Activated T-cell treated with anti-CD3 and anti-CD28 coated beads, Interleukin-2, amount 50 U/mL, for 4 hours (primary cell): ENCODE data around the gene SH3BGRL3. TPM values are rescaled to one million over a fixed set of nuclear protein-coding genes. Genes with fewer than 3 reads are reported as not detected.
"Not testable (repeated sequence)": the region's sequence is repeated elsewhere in the genome, so short reads cannot be mapped to it uniquely, and the experiment has no call there.

ENCODE experiments used
- ATAC-seq, 2 donors: fragments of 200-7000 bp; cut with Tn5 transposase; one replicate each; pipeline ENCODE4 v1.10.0; 2021
- DNase-seq: peaks from one replicate; pipeline ENCODE4 v3.0.0-alpha.2; 2020
- H3K27me3 Mint-ChIP-seq: one replicate; pipeline ENCODE4 v1.8.0; 2021; ENCODE audit warnings: low read depth, mixed read lengths
- H3K36me3 Mint-ChIP-seq: one replicate; pipeline ENCODE4 v1.8.0; 2022; ENCODE audit warnings: mixed read lengths; ENCODE audit not compliant: insufficient read depth
- H3K4me1 Mint-ChIP-seq: one replicate; pipeline ENCODE4 v1.8.0; 2021; ENCODE audit warnings: low read depth, mixed read lengths
- H3K4me3 Mint-ChIP-seq: one replicate; pipeline ENCODE4 v1.8.0; 2021; ENCODE audit warnings: mild to moderate bottlenecking, moderate library complexity, mixed read lengths
- H3K9me3 Mint-ChIP-seq: one replicate; pipeline ENCODE4 v1.8.0; 2021; ENCODE audit warnings: mixed read lengths
- total RNA-seq, 3 donors: library from RNA; stranded (reverse); gene quantifications; one replicate each; pipeline ENCODE4 v1.2.1, GENCODE V29; 2021

SH3BGRL3 gene
- total RNA-seq: 100 to 1,000 TPM; 324 to 352 (median 326) TPM

- H3K4me1 Mint-ChIP-seq: peaks cover 85% of the 10 kb centered on the region
Observed at GRCh38 chr1:26279456-26280332, at the start of gene SH3BGRL3. Gene SH3BGRL3 (plus strand): TSS chr1:26280086. CDS start chr1:26280156, 70 bp downstream.

GRCh38 chr1:26230682-26231081, 49.2 kb upstream of the SH3BGRL3 start:
- ATAC-seq, DNase-seq, H3K27me3 Mint-ChIP-seq, H3K36me3 Mint-ChIP-seq, H3K4me3 Mint-ChIP-seq, H3K9me3 Mint-ChIP-seq: not testable (repeated sequence)
- peaks cover 17% of the 10 kb centered on the region for H3K4me1 Mint-ChIP-seq

More at GRCh38 chr1:26279456-26280332, at the start of gene SH3BGRL3:
- H3K4me3 Mint-ChIP-seq: peak within 1 kb of the TSS; percentile 88
- H3K9me3 Mint-ChIP-seq: no peaks in the 10 kb centered on the region
- peak; percentile 76 for DNase-seq
- H3K36me3 Mint-ChIP-seq: peaks cover 37% of the 10 kb centered on the region
- H3K27me3 Mint-ChIP-seq: no peaks in the 10 kb centered on the region
- ATAC-seq: peak; percentile 65 to 68

- H3K27me3 Mint-ChIP-seq: no peaks in the 10 kb centered on the region
- H3K36me3 Mint-ChIP-seq: peaks cover 4% of the 10 kb centered on the region
Observed at GRCh38 chr1:26233903-26234643, 45.8 kb upstream of the SH3BGRL3 start, which contains the start of gene CEP85. Gene CEP85 (plus strand): TSS chr1:26234200. CDS start chr1:26239784, 5,584 bp downstream.

GRCh38 chr1:26234644-26235370, 45.1 kb upstream of the SH3BGRL3 start:
- Mint-ChIP-seq H3K9me3 (no peaks in the 10 kb centered on the region), H3K4me1 (peaks cover 32% of the 10 kb centered on the region), H3K27me3 (no peaks in the 10 kb centered on the region), H3K36me3 (peaks cover 4% of the 10 kb centered on the region), H3K4me3 (peak overlapping the region; percentile 98)
- no peak for DNase-seq
- no peak for ATAC-seq

More at GRCh38 chr1:26233903-26234643, 45.8 kb upstream of the SH3BGRL3 start, which contains the start of gene CEP85:
- Mint-ChIP-seq H3K9me3 (no peaks in the 10 kb centered on the region), H3K4me3 (peak within 1 kb of the TSS; percentile 98), H3K4me1 (peaks cover 32% of the 10 kb centered on the region)
- DNase-seq (peak; percentile 99), ATAC-seq (peak; percentile 92 to 95)

- Mint-ChIP-seq H3K36me3 (peaks cover 4% of the 10 kb centered on the region), H3K9me3 (no peaks in the 10 kb centered on the region), H3K4me1 (peaks cover 32% of the 10 kb centered on the region), H3K27me3 (no peaks in the 10 kb centered on the region), H3K4me3 (peak overlapping the region; percentile 34)
- DNase-seq: no peak
- ATAC-seq: no peak
Observed at GRCh38 chr1:26237230-26237966, 42.5 kb upstream of the SH3BGRL3 start.

GRCh38 chr1:26239936-26240335, 40.0 kb upstream of the SH3BGRL3 start:
- H3K36me3 Mint-ChIP-seq: peaks cover 17% of the 10 kb centered on the region
- no peak for DNase-seq
- H3K27me3 Mint-ChIP-seq: no peaks in the 10 kb centered on the region
- H3K4me1 Mint-ChIP-seq: peaks cover 27% of the 10 kb centered on the region
- H3K4me3 Mint-ChIP-seq: no peak overlapping the region
- ATAC-seq: no peak
- no peaks in the 10 kb centered on the region for H3K9me3 Mint-ChIP-seq

GRCh38 chr1:26252718-26253117, 27.2 kb upstream of the SH3BGRL3 start:
- no peak for ATAC-seq
- peaks cover 27% of the 10 kb centered on the region for H3K36me3 Mint-ChIP-seq
- no peaks in the 10 kb centered on the region for H3K9me3 Mint-ChIP-seq
- H3K4me3 Mint-ChIP-seq: no peak overlapping the region
- H3K27me3 Mint-ChIP-seq: no peaks in the 10 kb centered on the region
- H3K4me1 Mint-ChIP-seq: no peaks in the 10 kb centered on the region
- DNase-seq: no peak

GRCh38 chr1:26254404-26254803, 25.5 kb upstream of the SH3BGRL3 start:
- DNase-seq: no peak
- Mint-ChIP-seq H3K4me3 (no peak overlapping the region), H3K36me3 (peaks cover 36% of the 10 kb centered on the region), H3K9me3 (no peaks in the 10 kb centered on the region), H3K4me1 (no peaks in the 10 kb centered on the region), H3K27me3 (no peaks in the 10 kb centered on the region)
- ATAC-seq: no peak

- no peak for ATAC-seq
- no peaks in the 10 kb centered on the region for H3K4me1 Mint-ChIP-seq
- no peak overlapping the region for H3K4me3 Mint-ChIP-seq
- no peak for DNase-seq
- H3K36me3 Mint-ChIP-seq: peaks cover 51% of the 10 kb centered on the region
- no peaks in the 10 kb centered on the region for H3K27me3 Mint-ChIP-seq
- H3K9me3 Mint-ChIP-seq: no peaks in the 10 kb centered on the region
Observed at GRCh38 chr1:26257222-26257621, 22.7 kb upstream of the SH3BGRL3 start.

- H3K9me3 Mint-ChIP-seq: no peaks in the 10 kb centered on the region
- no peak overlapping the region for H3K4me3 Mint-ChIP-seq
- H3K36me3 Mint-ChIP-seq: peaks cover 58% of the 10 kb centered on the region
- DNase-seq: no peak
- ATAC-seq: no peak
- no peaks in the 10 kb centered on the region for H3K4me1 Mint-ChIP-seq
- H3K27me3 Mint-ChIP-seq: no peaks in the 10 kb centered on the region
Observed at GRCh38 chr1:26259005-26259404, 20.9 kb upstream of the SH3BGRL3 start.

- H3K36me3 Mint-ChIP-seq: peaks cover 58% of the 10 kb centered on the region
Observed at GRCh38 chr1:26259578-26259977, 20.3 kb upstream of the SH3BGRL3 start.

GRCh38 chr1:26263212-26263611, 16.7 kb upstream of the SH3BGRL3 start:
- ATAC-seq (no peak), DNase-seq (no peak)
- Mint-ChIP-seq H3K4me3 (no peak overlapping the region), H3K9me3 (no peaks in the 10 kb centered on the region), H3K36me3 (peaks cover 58% of the 10 kb centered on the region), H3K27me3 (no peaks in the 10 kb centered on the region), H3K4me1 (peaks cover 9% of the 10 kb centered on the region)

More at GRCh38 chr1:26259578-26259977, 20.3 kb upstream of the SH3BGRL3 start:
- H3K27me3 Mint-ChIP-seq: no peaks in the 10 kb centered on the region
- H3K4me3 Mint-ChIP-seq: no peak overlapping the region
- H3K4me1 Mint-ChIP-seq: peaks cover 1% of the 10 kb centered on the region
- ATAC-seq (no peak), DNase-seq (no peak)
- H3K9me3 Mint-ChIP-seq: no peaks in the 10 kb centered on the region

- peak in 1 of 2 donors; percentile 40 for ATAC-seq
- Mint-ChIP-seq H3K27me3 (no peaks in the 10 kb centered on the region), H3K36me3 (peaks cover 56% of the 10 kb centered on the region), H3K4me1 (peaks cover 9% of the 10 kb centered on the region), H3K9me3 (peaks cover 9% of the 10 kb centered on the region), H3K4me3 (no peak overlapping the region)
- DNase-seq: no peak
Observed at GRCh38 chr1:26265405-26265804, 14.5 kb upstream of the SH3BGRL3 start.
